ENCODE results near the gene HPGD. TPM values are rescaled to one million over a fixed set of nuclear protein-coding genes. Genes with fewer than 3 reads are reported as not detected.

HPGD gene
- total RNA-seq, 5 donors from 2014 or later (not counting 1 experiment from before 2014, with no cell fraction given): 3.5 to 14.6 (median 7.8) TPM

GRCh38 chr4:174540175-174540574, 17.9 kb upstream of the HPGD start:
- ChIA-PET CTCF (no interaction called here), POLR2A (no interaction called here)
- H3K4me3 Mint-ChIP-seq: no peak overlapping the region
- no peaks in the 10 kb centered on the region for H3K36me3 ChIP-seq (ENCODE audit: control insufficient read depth in 2 of 2, extremely low read depth in 1 of 2, insufficient read depth in 1 of 2, low read length in 1 of 2)
- no peaks in the 10 kb centered on the region for H3K9me3 ChIP-seq
- ATAC-seq (replicated peaks in 1 of 4) (no peak), DNase-seq (no peak)
- H3K27me3 Mint-ChIP-seq: no peaks in the 10 kb centered on the region
- H3K27ac ChIP-seq (ENCODE audit: low read length): no peak overlapping the region
- WGBS (ENCODE audit: insufficient coverage): no CpG with 5 or more reads among the region's 10 CpGs
- no peak overlapping the region for H3K4me3 ChIP-seq (ENCODE audit: control insufficient read depth in 1 of 2, extremely low read depth in 1 of 2, low read length in 1 of 2)
- H3K9me3 Mint-ChIP-seq: peaks cover 0 to 5% (median 0%) of the 10 kb centered on the region in 3 donors
- no peaks in the 10 kb centered on the region for H3K27me3 ChIP-seq (replicated peaks in 1 of 2; ENCODE audit: control insufficient read depth in 2 of 2, extremely low read depth in 1 of 2, insufficient read depth in 2 of 2, low read length in 1 of 2)
- H3K36me3 Mint-ChIP-seq: no peaks in the 10 kb centered on the region
- H3K4me1 Mint-ChIP-seq: no peaks in the 10 kb centered on the region
- no peak overlapping the region for H3K27ac Mint-ChIP-seq
- no peaks in the 10 kb centered on the region for H3K4me1 ChIP-seq (ENCODE audit: control insufficient read depth in 1 of 2, extremely low read depth in 1 of 2, insufficient read depth in 2 of 2, low read length in 2 of 2)

GRCh38 chr4:174539571-174539970, 17.3 kb upstream of the HPGD start:
- Histone ChIP-seq H3K4me1 (ENCODE audit: control insufficient read depth in 1 of 2, extremely low read depth in 1 of 2, insufficient read depth in 2 of 2, low read length in 2 of 2) (no peaks in the 10 kb centered on the region), H3K27ac (ENCODE audit: low read length) (no peak overlapping the region), H3K27me3 (replicated peaks in 1 of 2; ENCODE audit: control insufficient read depth in 2 of 2, extremely low read depth in 1 of 2, insufficient read depth in 2 of 2, low read length in 1 of 2) (no peaks in the 10 kb centered on the region), H3K9me3 (no peaks in the 10 kb centered on the region), H3K36me3 (ENCODE audit: control insufficient read depth in 2 of 2, extremely low read depth in 1 of 2, insufficient read depth in 1 of 2, low read length in 1 of 2) (no peaks in the 10 kb centered on the region), H3K4me3 (ENCODE audit: control insufficient read depth in 1 of 2, extremely low read depth in 1 of 2, low read length in 1 of 2) (no peak overlapping the region)
- whole genome bisulfite sequencing (ENCODE audit: insufficient coverage): 64% methylated on average over 2 of the region's 3 CpGs
- H3K4me1 Mint-ChIP-seq: no peaks in the 10 kb centered on the region
- H3K9me3 Mint-ChIP-seq: peaks cover 0 to 5% (median 0%) of the 10 kb centered on the region in 3 donors
- ATAC-seq (replicated peaks in 1 of 4) (no peak), DNase-seq (no peak)
- no peak overlapping the region for H3K27ac Mint-ChIP-seq
- H3K27me3 Mint-ChIP-seq: no peaks in the 10 kb centered on the region
- no peaks in the 10 kb centered on the region for H3K36me3 Mint-ChIP-seq
- ChIA-PET CTCF (no interaction called here), POLR2A (no interaction called here)
- no peak overlapping the region for H3K4me3 Mint-ChIP-seq

GRCh38 chr4:174538876-174539250, 16.6 kb upstream of the HPGD start:
- POLR2A ChIA-PET: no interaction called here
- no peak for ATAC-seq (replicated peaks in 1 of 4)

GRCh38 chr4:174538123-174538875, 16.0 kb upstream of the HPGD start:
- Histone ChIP-seq H3K4me3 (ENCODE audit: control insufficient read depth in 1 of 2, extremely low read depth in 1 of 2, low read length in 1 of 2) (no peak overlapping the region), H3K27me3 (replicated peaks in 1 of 2; ENCODE audit: control insufficient read depth in 2 of 2, extremely low read depth in 1 of 2, insufficient read depth in 2 of 2, low read length in 1 of 2) (no peaks in the 10 kb centered on the region), H3K36me3 (ENCODE audit: control insufficient read depth in 2 of 2, extremely low read depth in 1 of 2, insufficient read depth in 1 of 2, low read length in 1 of 2) (no peaks in the 10 kb centered on the region), H3K27ac (ENCODE audit: low read length) (no peak overlapping the region), H3K9me3 (no peaks in the 10 kb centered on the region), H3K4me1 (ENCODE audit: control insufficient read depth in 1 of 2, extremely low read depth in 1 of 2, insufficient read depth in 2 of 2, low read length in 2 of 2) (no peaks in the 10 kb centered on the region)
- Mint-ChIP-seq H3K27ac (no peak overlapping the region), H3K4me3 (no peak overlapping the region), H3K4me1 (no peaks in the 10 kb centered on the region), H3K27me3 (no peaks in the 10 kb centered on the region), H3K36me3 (no peaks in the 10 kb centered on the region), H3K9me3 (peaks cover 0 to 5% (median 0%) of the 10 kb centered on the region in 3 donors)
- ATAC-seq (replicated peaks in 1 of 4): no peak
- DNase-seq: no peak
- WGBS (ENCODE audit: insufficient coverage): 27% methylated on average over 2 of the region's 4 CpGs
- ChIA-PET POLR2A (no interaction called here), CTCF (no interaction called here)

More at GRCh38 chr4:174538876-174539250, 16.6 kb upstream of the HPGD start:
- DNase-seq: no peak
- H3K27ac Mint-ChIP-seq: no peak overlapping the region
- Histone ChIP-seq H3K36me3 (ENCODE audit: control insufficient read depth in 2 of 2, extremely low read depth in 1 of 2, insufficient read depth in 1 of 2, low read length in 1 of 2) (no peaks in the 10 kb centered on the region), H3K4me1 (ENCODE audit: control insufficient read depth in 1 of 2, extremely low read depth in 1 of 2, insufficient read depth in 2 of 2, low read length in 2 of 2) (no peaks in the 10 kb centered on the region), H3K9me3 (no peaks in the 10 kb centered on the region), H3K4me3 (ENCODE audit: control insufficient read depth in 1 of 2, extremely low read depth in 1 of 2, low read length in 1 of 2) (no peak overlapping the region), H3K27me3 (replicated peaks in 1 of 2; ENCODE audit: control insufficient read depth in 2 of 2, extremely low read depth in 1 of 2, insufficient read depth in 2 of 2, low read length in 1 of 2) (no peaks in the 10 kb centered on the region), H3K27ac (ENCODE audit: low read length) (no peak overlapping the region)
- H3K4me3 Mint-ChIP-seq: no peak overlapping the region
- H3K4me1 Mint-ChIP-seq: no peaks in the 10 kb centered on the region
- H3K36me3 Mint-ChIP-seq: no peaks in the 10 kb centered on the region
- 100% methylated on average over 1 of the region's 4 CpGs for WGBS (ENCODE audit: insufficient coverage)
- no peaks in the 10 kb centered on the region for H3K27me3 Mint-ChIP-seq
- CTCF ChIA-PET: no interaction called here
- H3K9me3 Mint-ChIP-seq: peaks cover 0 to 5% (median 0%) of the 10 kb centered on the region in 3 donors

- H3K36me3 ChIP-seq (ENCODE audit: control insufficient read depth in 2 of 2, extremely low read depth in 1 of 2, insufficient read depth in 1 of 2, low read length in 1 of 2): no peaks in the 10 kb centered on the region
- Mint-ChIP-seq H3K36me3 (no peaks in the 10 kb centered on the region), H3K4me3 (no peak overlapping the region), H3K27me3 (no peaks in the 10 kb centered on the region), H3K4me1 (no peaks in the 10 kb centered on the region), H3K9me3 (peaks cover 0 to 2% (median 0%) of the 10 kb centered on the region in 3 donors), H3K27ac (no peak overlapping the region)
- no peak overlapping the region for H3K4me3 ChIP-seq (ENCODE audit: control insufficient read depth in 1 of 2, extremely low read depth in 1 of 2, low read length in 1 of 2)
- no peaks in the 10 kb centered on the region for H3K27me3 ChIP-seq (replicated peaks in 1 of 2; ENCODE audit: control insufficient read depth in 2 of 2, extremely low read depth in 1 of 2, insufficient read depth in 2 of 2, low read length in 1 of 2)
- WGBS (ENCODE audit: insufficient coverage): 57% methylated on average over 1 of the region's 3 CpGs
- ATAC-seq (replicated peaks in 1 of 4) (no peak), DNase-seq (no peak)
- H3K9me3 ChIP-seq: no peaks in the 10 kb centered on the region
- H3K4me1 ChIP-seq (ENCODE audit: control insufficient read depth in 1 of 2, extremely low read depth in 1 of 2, insufficient read depth in 2 of 2, low read length in 2 of 2): no peaks in the 10 kb centered on the region
- ChIA-PET POLR2A (no interaction called here), CTCF (no interaction called here)
- no peak overlapping the region for H3K27ac ChIP-seq (ENCODE audit: low read length)
These were observed 15.3 kb upstream of the HPGD start for GRCh38 chr4:174537634-174538033.

GRCh38 chr4:174534461-174534860, 12.2 kb upstream of the HPGD start:
- Histone ChIP-seq H3K9me3 (no peaks in the 10 kb centered on the region), H3K4me1 (ENCODE audit: control insufficient read depth in 1 of 2, extremely low read depth in 1 of 2, insufficient read depth in 2 of 2, low read length in 2 of 2) (no peaks in the 10 kb centered on the region), H3K27ac (ENCODE audit: low read length) (no peak overlapping the region), H3K27me3 (replicated peaks in 1 of 2; ENCODE audit: control insufficient read depth in 2 of 2, extremely low read depth in 1 of 2, insufficient read depth in 2 of 2, low read length in 1 of 2) (no peaks in the 10 kb centered on the region), H3K36me3 (ENCODE audit: control insufficient read depth in 2 of 2, extremely low read depth in 1 of 2, insufficient read depth in 1 of 2, low read length in 1 of 2) (no peaks in the 10 kb centered on the region), H3K4me3 (ENCODE audit: control insufficient read depth in 1 of 2, extremely low read depth in 1 of 2, low read length in 1 of 2) (no peak overlapping the region)
- Mint-ChIP-seq H3K27ac (no peak overlapping the region), H3K4me1 (no peaks in the 10 kb centered on the region), H3K4me3 (no peak overlapping the region), H3K27me3 (peaks cover 0 to 5% of the 10 kb centered on the region in 2 donors), H3K36me3 (no peaks in the 10 kb centered on the region), H3K9me3 (no peaks in the 10 kb centered on the region)
- DNase-seq: no peak
- 78% methylated on average over 1 of the region's 3 CpGs for WGBS (ENCODE audit: insufficient coverage)
- ChIA-PET CTCF (no interaction called here), POLR2A (interaction anchor here in 1 of 2 donors (0.5 kb wide), 1 partner anchor 11 kb away, joined by 12 read pairs; no protein-coding TSS in a partner anchor)
- no peak for ATAC-seq (replicated peaks in 1 of 4)

- Mint-ChIP-seq H3K27ac (no peak overlapping the region), H3K36me3 (no peaks in the 10 kb centered on the region), H3K4me3 (no peak overlapping the region), H3K9me3 (no peaks in the 10 kb centered on the region), H3K4me1 (no peaks in the 10 kb centered on the region), H3K27me3 (peaks cover 0 to 5% of the 10 kb centered on the region in 2 donors)
- no peaks in the 10 kb centered on the region for H3K36me3 ChIP-seq (ENCODE audit: control insufficient read depth in 2 of 2, extremely low read depth in 1 of 2, insufficient read depth in 1 of 2, low read length in 1 of 2)
- no peak overlapping the region for H3K4me3 ChIP-seq (ENCODE audit: control insufficient read depth in 1 of 2, extremely low read depth in 1 of 2, low read length in 1 of 2)
- ChIA-PET POLR2A (no interaction called here), CTCF (no interaction called here)
- DNase-seq: no peak
- H3K4me1 ChIP-seq (ENCODE audit: control insufficient read depth in 1 of 2, extremely low read depth in 1 of 2, insufficient read depth in 2 of 2, low read length in 2 of 2): no peaks in the 10 kb centered on the region
- H3K27me3 ChIP-seq (replicated peaks in 1 of 2; ENCODE audit: control insufficient read depth in 2 of 2, extremely low read depth in 1 of 2, insufficient read depth in 2 of 2, low read length in 1 of 2): no peaks in the 10 kb centered on the region
- ATAC-seq (replicated peaks in 1 of 4): no peak
- H3K9me3 ChIP-seq: no peaks in the 10 kb centered on the region
- no peak overlapping the region for H3K27ac ChIP-seq (ENCODE audit: low read length)
These were observed 10.2 kb upstream of the HPGD start for GRCh38 chr4:174532445-174532844.

All from T-cell (primary cell).